22Rv1 (cell line): ENCODE results near the gene RAB24.

Experiments used
- H3K27ac ChIP-seq: fragments of 450-650 bp; 2 replicates; pipeline ENCODE4 v1.5.1; 2017
- CTCF ChIP-seq: fragments of 450-650 bp; IDR thresholded peaks from 2 replicates; pipeline ENCODE4 v1.5.1; 2017; ENCODE audit warnings: mild to moderate bottlenecking
- ZFX ChIP-seq: fragments of 450-650 bp; IDR thresholded peaks from 2 replicates; pipeline ENCODE4 v1.6.1; 2017; ENCODE audit warnings: antibody characterized with exemption, borderline replicate concordance

Gene RAB24

GRCh38 chr5:177303121-177303924 is at the start of gene RAB24, which contains the start of gene PRELID1:
TSS of gene RAB24 (minus strand) at chr5:177303719. CDS start at chr5:177303288, 431 bp downstream.
TSS of gene PRELID1 (plus strand) at chr5:177303799. CDS start at chr5:177303986, 187 bp downstream.
- TF ChIP-seq CTCF (peak; percentile 67), ZFX (no peak)
- peak within 1 kb of the TSS; percentile 85 for H3K27ac ChIP-seq

GRCh38 chr5:177353093-177353492 is 49.6 kb upstream of the RAB24 start:
- TF ChIP-seq ZFX (no peak), CTCF (no peak)
- H3K27ac ChIP-seq, result no peak overlapping the region

- H3K27ac ChIP-seq, result peak within 1 kb of the TSS; percentile 95
- no peak for TF ChIP-seq CTCF
- TF ChIP-seq ZFX, result no peak
Observed at GRCh38 chr5:177351392-177352329, 48.1 kb upstream of the RAB24 start, which contains the start of gene LMAN2. TSS of gene LMAN2 (minus strand) at chr5:177351668. CDS start at chr5:177351647, 21 bp downstream.

GRCh38 chr5:177350776-177351391 is 47.4 kb upstream of the RAB24 start:
- H3K27ac ChIP-seq, result peak overlapping the region; percentile 95

DNA sequence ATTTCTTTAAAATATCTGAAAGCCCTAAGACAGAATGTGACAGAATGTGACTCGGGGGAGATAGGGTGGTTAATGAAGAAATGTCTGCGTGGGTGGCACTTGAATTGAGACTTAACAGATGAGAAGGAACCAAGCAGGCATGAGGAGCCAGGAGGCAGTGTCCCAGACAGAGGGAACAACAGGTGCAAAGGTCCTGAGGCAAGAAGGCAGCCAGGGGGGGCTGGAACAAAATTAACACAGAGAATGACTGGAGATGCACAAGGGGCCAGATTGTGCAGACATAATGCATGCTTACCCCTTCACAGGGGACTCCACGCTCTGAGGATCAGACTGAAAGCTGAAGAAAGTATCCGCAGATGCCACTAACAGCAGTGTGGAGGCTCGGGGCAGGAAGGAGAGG is 46.2 kb upstream of the RAB24 start:
- 0 out of 2 replicates have a peak overlapping the region, but pooled peaks have one; percentile 20 for H3K27ac ChIP-seq
- TF ChIP-seq ZFX, result no peak
- no peak for TF ChIP-seq CTCF

More at GRCh38 chr5:177350776-177351391, 47.4 kb upstream of the RAB24 start:
- TF ChIP-seq ZFX, result no peak
- no peak for TF ChIP-seq CTCF

- no peak for TF ChIP-seq CTCF
- TF ChIP-seq ZFX, result no peak
- peak overlapping the region; percentile 20; the same call in 1 of the 2 replicates for H3K27ac ChIP-seq
Observed at GRCh38 chr5:177349362-177349647, 45.8 kb upstream of the RAB24 start.
